Activated CD4-positive, CD25-positive, alpha-beta regulatory T cell treated with anti-CD3 and anti-CD28 coated beads, Interleukin-2, amount 50 U/mL, for 24 hours (primary cell): ENCODE results near the gene APLNR.
"Not testable (repeated sequence)": the region's sequence is repeated elsewhere in the genome, so short reads cannot be mapped to it uniquely, and the experiment has no call there.

ENCODE experiments used
- ATAC-seq, 2 donors: fragments of 150-1000 bp; cut with Tn5 transposase; one replicate each; pipeline ENCODE4 v1.10.0; 2021; ENCODE audit warnings: mild to moderate bottlenecking in 1 of 2, moderate library complexity in 1 of 2

APLNR gene

DNA sequence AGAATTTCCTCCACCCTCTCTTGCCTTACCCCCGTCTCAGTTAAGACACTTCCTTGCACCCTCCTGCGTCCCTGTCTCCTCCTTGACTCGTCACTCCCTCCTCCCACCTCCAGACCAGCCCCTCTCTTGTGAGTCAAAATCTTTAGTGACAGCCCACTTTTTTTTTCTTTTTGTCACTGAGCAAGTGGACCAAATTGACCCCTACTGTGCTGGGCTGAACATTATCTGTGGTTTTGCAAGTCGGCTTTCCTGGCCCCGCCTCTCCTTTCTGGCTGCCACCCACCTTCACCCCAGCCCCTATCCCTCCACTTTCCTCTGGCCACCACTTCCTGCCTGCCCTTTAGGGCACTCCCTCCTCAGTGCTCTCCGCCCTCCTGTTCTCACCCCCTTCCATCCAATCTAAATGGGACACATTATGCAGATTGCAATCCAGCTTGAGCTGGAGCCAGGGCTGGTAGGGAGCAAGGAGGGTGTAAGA is at the start of gene APLNR:
TSS of gene APLNR (minus strand) at position 47 of the 478 bp plus-strand sequence. CDS start 246 bp downstream, outside the sequence.
- ATAC-seq = no peak

DNA sequence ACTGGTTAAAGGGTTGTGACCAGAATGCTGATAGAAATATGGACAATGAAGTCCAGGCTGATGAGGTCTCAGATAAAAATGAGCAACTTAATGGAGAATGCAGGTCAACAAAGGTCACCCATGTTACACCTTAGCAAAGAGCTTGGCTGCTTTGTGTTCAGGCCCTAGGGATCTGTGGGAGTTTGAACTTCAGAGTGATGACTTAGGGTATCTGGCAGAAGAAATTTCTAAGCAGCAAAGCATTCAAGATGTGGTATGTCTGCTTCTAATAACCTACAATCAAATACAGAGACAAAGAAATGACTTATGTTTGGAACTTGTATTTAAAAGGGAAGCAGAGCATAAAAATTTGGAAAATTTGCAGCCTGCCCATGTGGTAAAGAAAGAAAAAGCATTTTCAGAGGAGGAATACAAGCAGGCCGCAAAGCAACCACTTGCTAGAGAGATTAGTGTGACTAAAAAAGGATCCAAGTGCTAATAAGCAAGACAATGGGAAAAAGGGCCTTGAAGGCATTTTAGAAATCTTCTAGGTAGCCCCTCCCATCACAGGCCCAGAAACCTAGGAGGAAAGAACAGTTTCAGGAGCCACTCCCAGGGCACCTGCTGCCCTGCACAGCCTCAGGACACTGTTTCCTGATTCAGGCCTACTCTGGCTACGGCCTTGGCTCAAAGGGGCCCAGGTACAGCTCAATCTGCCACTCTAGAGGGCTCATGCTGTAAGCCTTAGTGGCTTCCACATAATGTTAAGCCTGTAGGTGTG is 46.4 kb upstream of the APLNR start:
- ATAC-seq = no peak

DNA sequence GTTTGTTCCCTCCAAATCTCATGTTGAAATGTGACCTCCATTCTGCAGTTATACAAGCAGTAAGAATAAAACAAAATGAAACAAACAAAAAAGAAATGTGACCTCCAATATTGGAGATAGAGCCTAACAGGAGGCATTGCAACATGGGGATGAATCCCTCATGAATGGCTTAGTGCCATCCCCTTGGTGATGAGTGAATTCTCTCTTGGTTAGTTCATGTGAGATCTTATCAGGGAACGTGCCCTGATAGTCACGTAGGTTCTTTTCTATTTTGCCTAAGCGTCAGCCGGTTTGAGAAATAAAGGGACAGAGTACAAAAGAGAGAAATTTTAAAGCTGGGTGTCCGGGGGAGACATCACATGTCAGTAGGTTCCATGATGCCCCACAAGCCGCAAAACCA is 44.5 kb upstream of the APLNR start:
- not testable (repeated sequence) for ATAC-seq

DNA sequence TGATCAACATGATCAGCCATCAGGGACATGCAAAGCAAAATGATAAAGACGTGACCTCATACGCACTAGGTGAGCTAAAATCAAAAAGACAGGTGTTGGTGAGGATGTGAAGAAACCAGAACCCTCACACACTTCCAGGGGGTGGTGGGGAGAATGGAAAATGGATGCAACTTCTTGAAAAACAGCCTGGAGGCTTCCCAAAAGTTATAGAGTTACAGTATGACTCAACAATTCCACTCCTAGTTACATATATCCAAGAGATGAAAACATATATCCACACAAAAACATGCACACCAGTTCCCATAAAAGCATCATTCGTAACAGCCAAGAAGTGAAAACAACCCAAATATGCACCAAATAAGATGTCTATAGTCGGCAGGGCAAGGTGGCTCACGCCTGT is 42.1 kb upstream of the APLNR start:
- ATAC-seq = no peak

DNA sequence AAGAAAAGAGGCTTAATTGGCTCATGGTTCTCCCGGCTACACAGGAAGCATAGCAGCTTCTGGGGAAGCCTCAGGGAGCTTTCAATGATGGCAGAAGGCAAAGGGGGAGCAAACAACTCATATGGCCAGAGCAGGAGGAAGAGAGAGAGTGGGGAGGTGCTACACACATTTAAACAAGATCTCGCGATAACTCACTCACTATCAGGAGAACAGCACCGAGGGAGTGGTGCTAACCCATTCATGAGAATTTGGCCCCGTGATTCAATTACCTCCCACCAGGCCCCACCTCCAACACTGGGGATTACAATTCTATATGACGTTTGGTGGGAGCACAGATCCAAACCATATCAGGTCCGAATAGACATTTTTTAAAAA is 41.7 kb upstream of the APLNR start:
- no peak for ATAC-seq

DNA sequence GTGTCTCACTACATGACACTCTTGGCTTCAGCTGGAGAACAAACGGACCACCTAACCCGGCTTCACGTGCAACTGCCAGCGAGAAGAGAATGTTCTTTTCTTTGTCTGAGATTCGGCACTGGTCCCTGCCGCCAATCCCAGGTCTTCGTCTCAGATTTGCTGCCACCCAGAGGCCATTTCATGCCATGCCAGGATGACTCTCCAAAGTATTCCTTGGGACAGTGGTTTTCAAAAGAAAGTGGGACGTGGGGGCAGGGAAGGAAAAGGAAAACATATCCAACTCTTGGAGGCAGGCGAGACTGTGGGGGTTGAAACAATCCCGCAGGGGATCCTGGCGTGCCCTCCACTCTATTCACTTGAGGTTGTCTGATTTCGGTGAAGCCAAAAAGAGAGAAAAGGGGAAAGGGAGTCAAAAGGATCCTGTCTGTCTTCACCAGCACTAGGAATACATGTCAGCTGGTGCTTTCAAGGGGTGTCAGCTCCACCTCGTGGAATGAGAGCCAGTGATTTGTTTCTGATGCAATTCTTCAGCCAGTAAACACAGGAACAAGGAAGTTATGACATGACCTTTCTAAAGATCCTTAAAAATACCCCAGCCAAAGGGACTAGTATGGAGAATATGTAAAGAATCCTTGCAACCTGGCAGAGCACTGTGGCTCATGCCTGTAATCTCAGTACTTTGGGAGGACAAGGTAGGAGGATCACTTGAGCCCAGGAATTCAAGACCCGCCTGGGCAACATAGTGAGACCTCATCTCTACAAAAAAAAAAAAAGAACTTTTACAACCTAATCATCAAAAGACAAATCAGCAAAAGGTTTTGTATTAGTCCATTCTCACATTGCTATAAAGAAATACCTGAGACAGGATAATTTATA is 41.0 kb upstream of the APLNR start:
- ATAC-seq = no peak

DNA sequence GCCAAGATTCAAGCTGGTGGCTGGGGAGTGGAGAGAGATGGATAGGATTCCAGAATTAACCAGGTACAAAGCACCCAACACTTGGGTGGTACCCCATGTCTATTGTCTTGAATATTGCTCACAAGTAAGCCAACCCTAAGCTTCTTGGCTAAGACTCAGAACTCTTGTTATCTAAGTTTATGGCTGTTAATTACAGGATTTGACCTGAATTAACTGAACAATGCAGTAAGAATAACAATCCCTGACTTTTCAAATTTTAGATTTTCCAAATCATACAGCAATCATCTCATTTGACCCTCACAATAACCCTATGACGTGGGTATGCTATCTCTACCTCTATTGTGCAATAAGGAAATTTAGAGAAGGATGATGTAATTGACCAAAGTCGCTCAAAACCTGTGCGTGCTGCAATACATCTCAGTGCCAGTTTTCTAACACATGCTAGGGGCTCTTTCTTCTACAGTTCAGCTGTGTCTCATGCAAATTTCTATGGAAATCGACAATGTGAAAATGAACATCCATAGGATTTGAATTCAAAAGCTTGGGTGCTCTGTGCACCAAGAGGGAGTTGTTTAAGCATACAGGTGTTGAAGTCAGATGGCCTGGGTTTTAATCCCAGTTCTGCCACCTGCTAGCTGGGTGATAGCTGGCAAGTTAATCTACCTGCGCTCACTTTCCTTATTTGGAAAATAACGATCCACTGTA is 40.1 kb upstream of the APLNR start:
- no peak for ATAC-seq

DNA sequence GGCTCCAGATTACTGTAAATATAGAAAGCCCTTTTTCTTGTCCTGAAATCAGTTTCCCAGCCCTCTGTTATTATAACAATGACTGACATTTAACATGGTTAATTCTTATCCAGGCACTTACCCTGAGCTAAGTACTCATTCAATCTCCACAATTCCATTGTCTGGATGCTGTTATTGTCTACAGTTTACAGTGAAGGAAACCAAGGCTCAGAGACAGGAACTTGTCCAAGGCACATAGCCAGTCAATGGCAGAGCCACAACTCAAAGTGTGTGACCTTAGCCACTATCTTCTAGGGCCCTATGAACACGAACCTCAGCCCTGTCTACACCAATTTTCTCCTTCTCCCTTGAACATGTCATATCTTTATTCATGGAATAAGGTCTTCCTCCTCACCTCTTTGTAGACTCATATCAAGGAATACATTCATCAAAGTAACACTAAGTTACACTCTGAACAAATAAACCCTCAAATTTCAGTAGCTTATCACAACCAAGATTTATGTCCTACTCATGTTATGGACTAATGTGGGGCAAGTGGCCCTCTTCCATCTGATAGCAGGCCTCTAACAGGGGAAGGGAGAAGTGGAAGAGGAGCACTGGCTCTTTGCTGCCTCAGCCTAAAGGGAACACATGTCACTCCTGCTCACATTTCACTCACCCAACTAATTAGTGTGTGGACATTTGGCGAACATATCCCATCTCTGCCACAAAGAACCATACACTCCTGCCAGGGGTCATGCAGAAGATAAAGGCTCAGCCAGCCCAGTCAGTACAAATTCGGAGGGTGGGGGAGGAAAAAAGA is 39.3 kb upstream of the APLNR start:
- no peak for ATAC-seq

DNA sequence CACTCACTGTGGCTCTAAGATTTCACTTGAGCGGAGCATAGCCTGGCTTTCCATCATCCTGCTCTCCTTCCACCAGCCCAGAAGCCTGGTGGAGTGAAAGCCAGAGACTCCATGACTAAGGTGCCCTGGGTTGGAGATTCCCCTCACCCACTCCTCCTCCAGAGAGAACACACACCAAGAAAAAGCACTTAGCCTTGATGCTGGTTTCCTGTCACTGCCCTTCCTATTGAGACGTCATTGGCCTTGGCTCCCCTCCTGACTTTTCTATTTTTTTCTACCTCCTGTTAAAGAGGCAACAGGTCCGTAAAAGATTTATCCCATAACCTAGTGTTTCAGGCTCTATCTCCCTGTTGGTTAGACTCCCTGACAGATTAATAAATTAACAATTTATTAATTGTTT is 38.5 kb upstream of the APLNR start:
- ATAC-seq = no peak

DNA sequence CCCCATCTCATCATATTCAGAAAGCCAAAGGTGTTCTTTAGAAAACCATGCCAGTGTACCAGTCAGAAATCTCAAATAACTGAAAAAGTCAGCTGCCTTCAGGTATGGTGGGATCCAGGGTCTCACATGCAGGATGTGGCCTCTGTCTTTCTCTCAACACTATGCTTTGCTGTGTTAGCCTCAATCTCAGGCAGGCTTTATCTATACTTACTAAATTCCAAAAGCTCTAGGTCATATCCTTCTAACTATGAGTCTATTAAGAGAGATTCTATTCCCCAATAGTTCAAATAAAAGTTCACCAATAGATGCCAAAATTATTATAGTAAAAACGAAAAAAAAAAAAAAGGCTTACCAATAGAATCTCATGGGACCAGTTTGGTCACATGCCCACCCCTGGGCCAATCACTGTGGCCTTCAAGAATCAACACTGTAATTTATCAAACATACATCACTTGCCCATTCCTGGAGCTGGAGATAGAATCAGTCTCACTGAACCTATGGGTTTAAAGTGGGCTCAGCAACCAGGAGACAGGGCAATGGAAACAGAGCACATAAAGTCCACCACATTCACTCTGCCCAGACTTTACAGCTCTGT is 38.0 kb upstream of the APLNR start:
- ATAC-seq = no peak

DNA sequence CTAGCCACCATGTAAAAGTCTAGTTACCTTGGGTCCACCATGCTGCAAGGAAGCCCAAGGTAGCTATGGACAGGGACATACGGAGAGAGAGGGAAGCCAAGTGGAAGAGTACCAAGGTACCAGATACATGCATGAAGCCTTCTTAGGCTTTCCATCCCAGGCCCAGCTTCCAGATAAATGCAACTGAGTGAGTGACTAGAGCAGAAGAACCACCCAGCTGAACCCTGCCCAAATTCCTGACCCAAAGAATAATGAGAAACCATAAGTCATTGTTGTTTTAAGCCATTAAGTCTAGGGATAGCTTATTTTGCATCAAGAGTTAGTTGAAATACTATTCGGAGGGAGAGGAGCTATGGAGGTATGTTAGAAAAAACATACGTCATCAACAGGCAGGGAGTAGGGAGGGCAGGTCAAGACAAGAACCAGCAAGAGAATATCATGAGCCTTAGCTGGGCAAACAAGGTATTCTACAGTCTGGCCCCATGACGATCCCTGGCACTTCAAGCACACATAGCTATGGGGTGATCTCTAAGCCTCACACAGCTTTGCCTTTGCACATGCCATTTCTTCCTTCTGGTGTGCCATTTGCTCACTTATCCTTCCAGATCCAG is 36.5 kb upstream of the APLNR start:
- ATAC-seq = no peak

DNA sequence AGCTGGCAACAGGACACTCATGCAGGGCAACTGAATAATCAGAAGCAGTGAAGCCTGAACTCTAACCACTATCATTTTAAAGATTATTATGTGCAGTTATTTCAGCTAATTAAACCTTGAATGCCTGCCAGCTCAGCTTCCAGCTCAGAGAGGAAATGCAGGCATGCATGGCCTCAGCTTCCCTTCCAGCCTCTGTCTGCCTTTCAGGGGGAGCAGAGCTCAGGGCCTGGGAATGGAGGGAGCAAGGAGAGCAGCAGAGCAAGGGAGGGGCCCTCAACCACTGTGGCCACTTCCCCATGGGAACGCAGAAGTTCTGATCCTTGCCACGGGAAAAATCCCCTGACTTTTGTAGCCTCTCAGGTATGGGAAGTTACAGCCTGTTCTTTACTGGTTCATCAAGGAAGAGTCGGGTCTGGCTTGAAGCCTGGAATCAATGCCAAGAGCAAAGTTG is 32.5 kb upstream of the APLNR start:
- no peak for ATAC-seq

DNA sequence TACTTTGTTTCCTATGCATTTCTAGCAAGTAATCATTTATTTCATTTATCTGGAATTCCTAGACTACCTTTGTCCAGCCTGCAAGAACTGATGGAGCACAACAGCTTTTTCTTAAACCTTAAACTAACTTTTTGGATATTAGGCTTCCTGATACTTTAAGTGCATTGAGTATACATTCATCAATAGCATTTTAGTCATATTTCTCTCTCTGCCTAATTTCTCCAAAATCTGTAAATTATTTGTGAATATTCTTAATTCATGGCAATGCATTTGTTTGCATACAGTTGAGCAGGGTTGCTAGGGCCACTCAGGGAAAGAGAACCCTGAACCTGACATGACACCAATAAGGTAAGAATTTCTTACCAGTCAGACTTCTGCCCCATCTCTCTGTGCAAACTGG is 29.1 kb upstream of the APLNR start:
- ATAC-seq = no peak

DNA sequence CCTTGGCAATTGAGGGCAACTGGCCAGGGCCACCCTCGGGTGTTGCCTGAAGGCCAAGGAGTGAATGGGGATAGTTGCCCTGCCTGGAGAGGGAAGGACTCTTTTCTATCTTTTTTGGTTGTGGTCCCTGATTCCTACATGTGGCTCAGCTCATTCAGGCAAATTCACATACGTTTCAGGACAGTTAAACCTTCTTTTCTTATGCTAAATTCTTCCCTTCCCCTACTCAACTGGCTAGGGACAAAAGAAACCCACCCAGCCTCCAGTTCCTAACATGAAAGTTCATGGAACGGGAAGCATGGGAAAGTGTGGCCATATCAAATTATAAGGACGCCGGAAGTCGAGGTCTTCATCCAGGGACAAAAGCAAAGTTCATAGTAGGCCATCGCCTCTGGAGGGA is 26.3 kb upstream of the APLNR start:
- ATAC-seq = no peak

DNA sequence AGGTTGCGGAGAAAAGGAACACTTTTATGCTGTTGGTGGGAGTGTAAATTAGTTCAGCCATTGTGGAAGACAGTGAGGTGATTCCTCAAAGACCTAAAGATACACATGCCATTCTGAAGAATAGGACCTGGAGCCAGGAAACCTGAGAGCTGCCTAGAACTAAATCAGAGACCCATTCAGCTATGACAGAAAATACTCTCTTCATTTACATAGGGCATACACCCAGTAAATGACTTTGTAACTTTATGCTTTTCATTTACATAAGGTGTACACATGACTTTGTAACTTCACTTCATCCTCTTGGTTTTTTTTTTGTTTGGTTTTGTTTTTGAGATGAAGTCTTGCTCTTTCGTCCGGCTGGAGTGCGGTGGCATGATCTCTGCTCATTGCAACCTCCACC is 25.1 kb upstream of the APLNR start:
- no peak for ATAC-seq

DNA sequence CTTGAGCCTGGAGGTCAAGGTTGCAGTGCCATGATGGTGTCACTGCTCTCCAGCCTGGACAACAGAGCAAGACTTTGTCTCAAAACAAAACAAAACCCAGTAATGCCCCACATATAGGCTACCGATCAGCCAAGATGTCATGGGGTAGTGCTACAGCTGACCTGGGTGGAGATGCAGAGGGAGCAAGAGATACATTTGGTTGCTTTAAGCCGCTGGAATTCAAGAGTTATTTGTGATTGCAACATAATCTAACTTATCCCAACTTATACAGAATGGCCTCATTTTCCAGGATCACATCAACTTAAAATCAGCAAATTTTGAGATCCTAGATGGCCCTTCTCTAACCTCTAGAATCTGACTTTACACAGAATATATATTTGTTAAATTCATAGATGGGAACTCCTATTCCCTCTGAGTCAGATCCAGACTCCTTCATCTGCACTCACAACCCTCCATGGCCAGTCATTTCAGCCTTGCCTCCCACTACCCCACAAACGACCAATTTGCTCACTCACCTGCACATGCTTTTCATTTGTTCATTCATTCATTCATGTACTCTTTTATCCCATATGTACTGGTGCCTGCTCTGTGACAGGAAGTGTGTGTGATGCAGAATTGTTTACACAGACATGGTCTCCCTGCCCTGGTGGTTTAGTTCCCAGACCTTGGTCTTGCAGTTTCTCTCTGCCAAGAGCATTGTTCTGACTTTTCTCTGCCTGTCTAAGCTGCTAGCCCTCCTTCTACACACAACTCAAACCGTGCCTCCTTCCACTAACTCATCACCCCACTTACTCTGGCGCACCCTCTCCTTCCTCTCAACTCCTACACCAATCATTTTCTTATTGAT is 24.1 kb upstream of the APLNR start:
- no peak for ATAC-seq

DNA sequence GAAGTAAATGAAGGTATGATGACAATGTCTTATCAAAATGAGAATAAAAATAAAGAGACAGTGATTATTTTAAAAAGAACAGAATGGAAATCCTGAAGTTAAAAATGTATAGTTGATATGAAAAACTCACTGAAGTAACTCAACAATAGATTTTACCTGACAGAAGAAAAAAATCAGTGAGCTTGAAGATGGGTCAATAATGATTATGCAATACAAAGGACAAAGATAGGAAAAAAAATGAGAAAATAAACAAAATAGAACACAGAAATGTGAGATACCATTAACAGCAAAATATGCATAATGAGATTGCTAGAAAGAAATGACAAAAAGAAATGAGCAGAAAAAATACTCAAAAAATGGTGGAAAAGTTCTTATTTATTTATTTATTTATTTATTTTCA is 19.1 kb upstream of the APLNR start:
- ATAC-seq = no peak

DNA sequence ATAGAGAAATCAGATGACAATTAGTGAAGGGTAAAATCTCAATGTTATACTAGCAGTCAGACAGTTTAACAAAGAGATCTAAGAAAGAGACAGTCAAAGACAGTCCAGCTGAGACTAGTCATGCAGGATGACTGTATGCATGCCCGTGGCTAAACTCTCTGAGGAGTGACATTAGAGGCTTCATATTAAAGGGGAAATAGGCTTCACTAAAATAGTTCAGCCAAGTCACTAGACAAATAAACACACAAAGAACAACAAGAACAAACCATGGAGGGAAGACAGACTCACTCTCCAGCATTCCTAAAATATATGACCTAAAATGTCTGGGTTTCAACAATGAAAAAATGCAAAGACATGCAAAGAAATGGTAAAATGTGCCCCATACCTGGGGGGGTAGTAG is 18.6 kb upstream of the APLNR start:
- no peak for ATAC-seq

DNA sequence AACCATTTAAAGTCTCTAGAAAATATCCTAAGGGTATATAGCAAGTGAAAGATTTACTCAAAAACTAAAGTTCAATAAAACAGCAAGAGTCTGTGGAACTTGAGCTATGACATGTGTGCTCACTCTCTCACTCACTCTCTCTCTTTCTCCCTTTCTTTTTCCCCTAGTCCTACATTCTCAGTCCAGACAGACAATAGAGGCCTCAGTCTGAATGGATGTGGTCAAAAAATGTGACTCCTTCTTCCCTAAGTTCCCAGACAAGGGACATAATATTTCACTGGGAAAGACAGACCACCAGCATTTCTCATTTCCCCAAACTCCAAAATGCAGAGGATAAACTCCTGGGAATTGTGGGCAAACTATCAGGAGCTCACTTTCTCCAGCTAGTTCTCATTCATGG is 17.6 kb upstream of the APLNR start:
- ATAC-seq = no peak

DNA sequence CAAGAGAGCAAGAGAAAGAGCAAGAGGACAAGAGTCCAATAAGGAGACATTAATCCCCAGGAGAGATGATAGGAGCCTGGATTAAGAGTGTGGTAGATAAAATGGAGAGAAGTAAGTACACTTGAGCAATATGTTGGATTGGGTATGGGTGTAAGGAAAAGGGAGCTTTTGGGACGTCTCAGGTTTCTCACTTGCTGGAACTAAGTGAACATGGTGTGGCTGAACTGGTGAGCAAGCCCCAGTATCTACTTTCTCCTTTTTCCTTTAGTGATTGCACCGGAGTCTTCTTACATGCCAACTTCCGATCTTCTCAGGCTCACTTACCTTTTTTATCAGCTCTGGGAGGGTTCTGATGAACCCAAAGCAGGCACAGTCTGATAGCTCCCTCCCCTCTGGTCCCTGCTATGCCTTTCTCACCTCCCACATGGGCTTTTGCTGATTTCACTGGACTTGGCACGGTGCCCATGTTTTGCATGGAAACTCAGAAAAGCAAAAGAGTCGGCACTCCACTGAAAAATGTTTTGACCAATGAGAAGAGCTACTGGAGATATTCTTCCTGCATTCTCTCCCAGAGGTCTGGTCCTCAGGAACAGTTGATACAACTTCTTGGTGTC is 14.5 kb upstream of the APLNR start:
- ATAC-seq = no peak
